ENCODE data around the gene USP11. TPM values are rescaled to one million over a fixed set of nuclear protein-coding genes. Genes with fewer than 3 reads are reported as not detected.
A peak's percentile ranks its signal among the peaks of the same experiment; 100 is the strongest.

USP11 gene
- total RNA-seq (10 to 100 TPM; 57.0 to 74.8 TPM), polyA plus RNA-seq (10 to 100 TPM; 22.9 to 23.4 TPM)
- long read RNA-seq, donor 1, partial matches to known transcripts, result 27 of 32 reads
- long read RNA-seq, donor 1, other reads (novel, unspliced or antisense), result 0 of 32 reads
- long read RNA-seq, donor 2, partial matches to known transcripts, result 8 of 12 reads
- long read RNA-seq, donor 2, other reads (novel, unspliced or antisense), result 0 of 12 reads
- long read RNA-seq, donor 3, transcript USP11-204 (21 exons, 3,515 nt), result major isoform, 9 of 29 reads
- long read RNA-seq, donor 3, partial matches to known transcripts, result 19 of 29 reads
- long read RNA-seq, donor 3, other reads (novel, unspliced or antisense), result 0 of 29 reads
- long read RNA-seq, donor 4, partial matches to known transcripts, result 5 of 6 reads
- long read RNA-seq, donor 4, other reads (novel, unspliced or antisense), result 0 of 6 reads
- long read RNA-seq, donor 5, transcript USP11-204 (21 exons, 3,515 nt), result major isoform, 11 of 31 reads
- long read RNA-seq, donor 5, partial matches to known transcripts, result 20 of 31 reads
- long read RNA-seq, donor 5, other reads (novel, unspliced or antisense), result 0 of 31 reads

DNA sequence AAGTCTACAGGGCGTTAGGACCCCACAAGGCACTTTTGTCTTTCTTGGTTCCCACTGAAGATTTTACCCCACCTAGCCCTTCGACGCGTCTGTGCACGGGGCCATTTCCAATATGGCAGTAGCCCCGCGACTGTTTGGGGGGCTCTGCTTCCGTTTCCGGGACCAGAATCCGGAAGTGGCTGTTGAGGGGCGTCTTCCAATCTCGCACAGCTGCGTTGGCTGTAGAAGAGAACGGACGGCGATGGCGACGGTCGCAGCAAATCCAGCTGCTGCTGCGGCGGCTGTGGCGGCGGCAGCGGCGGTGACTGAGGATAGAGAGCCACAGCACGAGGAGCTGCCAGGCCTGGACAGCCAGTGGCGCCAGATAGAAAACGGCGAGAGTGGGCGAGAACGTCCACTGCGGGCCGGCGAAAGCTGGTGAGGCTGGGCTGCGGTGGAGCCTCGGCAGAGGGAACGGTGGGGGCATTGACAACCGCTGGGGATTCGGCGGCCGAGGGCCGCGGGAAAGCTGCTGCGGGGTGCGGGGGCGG is at the start of gene USP11:
USP11 (plus strand) TSS at position 207 of the 530 bp plus-strand sequence; CDS start at position 242, 35 bp downstream.
- Histone ChIP-seq H3K4me3 (peak within 1 kb of the TSS; percentile 59), H3K9ac (ENCODE audit: insufficient read depth in 1 of 2, low read length in 2 of 2) (peak within 1 kb of the TSS; percentile 95 to 99), H3K27ac (ENCODE audit: low read depth in 1 of 2, low read length in 1 of 2) (peak within 1 kb of the TSS; percentile 97 to 98), H3K36me3 (ENCODE audit: control insufficient read depth in 4 of 4, insufficient read depth in 4 of 4, low read length in 4 of 4) (peaks cover 3 to 9% (median 4%) of the 10 kb centered on the region in 4 donors), H3K9me3 (ENCODE audit: control insufficient read depth in 4 of 4, insufficient read depth in 3 of 4, low read length in 3 of 4) (peaks cover 0 to 1% (median 0%) of the 10 kb centered on the region in 4 donors), H3K27me3 (ENCODE audit: control insufficient read depth in 3 of 3, insufficient read depth in 3 of 3, low read length in 2 of 3) (peaks cover 0 to 26% (median 14%) of the 10 kb centered on the region in 3 donors), H3K4me1 (ENCODE audit: control insufficient read depth in 5 of 5, insufficient read depth in 5 of 5, low read length in 5 of 5) (peaks cover 0 to 4% (median 0%) of the 10 kb centered on the region in 5 donors)
- 0 to 16% methylated on average over 36 to 46 of the region's 46 CpGs for WGBS, 2 donors
- ATAC-seq (ENCODE audit: insufficient read depth, low FRiP score), result peak; percentile 23
- peak; percentile 83 to 86 (median 85) for DNase-seq
- TF ChIP-seq, protein P1, sequence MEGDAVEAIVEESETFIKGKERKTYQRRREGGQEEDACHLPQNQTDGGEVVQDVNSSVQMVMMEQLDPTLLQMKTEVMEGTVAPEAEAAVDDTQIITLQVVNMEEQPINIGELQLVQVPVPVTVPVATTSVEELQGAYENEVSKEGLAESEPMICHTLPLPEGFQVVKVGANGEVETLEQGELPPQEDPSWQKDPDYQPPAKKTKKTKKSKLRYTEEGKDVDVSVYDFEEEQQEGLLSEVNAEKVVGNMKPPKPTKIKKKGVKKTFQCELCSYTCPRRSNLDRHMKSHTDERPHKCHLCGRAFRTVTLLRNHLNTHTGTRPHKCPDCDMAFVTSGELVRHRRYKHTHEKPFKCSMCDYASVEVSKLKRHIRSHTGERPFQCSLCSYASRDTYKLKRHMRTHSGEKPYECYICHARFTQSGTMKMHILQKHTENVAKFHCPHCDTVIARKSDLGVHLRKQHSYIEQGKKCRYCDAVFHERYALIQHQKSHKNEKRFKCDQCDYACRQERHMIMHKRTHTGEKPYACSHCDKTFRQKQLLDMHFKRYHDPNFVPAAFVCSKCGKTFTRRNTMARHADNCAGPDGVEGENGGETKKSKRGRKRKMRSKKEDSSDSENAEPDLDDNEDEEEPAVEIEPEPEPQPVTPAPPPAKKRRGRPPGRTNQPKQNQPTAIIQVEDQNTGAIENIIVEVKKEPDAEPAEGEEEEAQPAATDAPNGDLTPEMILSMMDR (IDR thresholded peaks at IDR 0.05; ENCODE audit: control extremely low read depth, extremely low read depth), result no peak

GRCh38 chrX:47184486-47184885 is 48.3 kb upstream of the USP11 start:
- H3K4me1 ChIP-seq (ENCODE audit: control insufficient read depth in 5 of 5, insufficient read depth in 5 of 5, low read length in 5 of 5), result no peaks in the 10 kb centered on the region
- H3K9ac ChIP-seq (ENCODE audit: insufficient read depth in 1 of 2, low read length in 2 of 2), result no peak overlapping the region
- H3K9me3 ChIP-seq (ENCODE audit: control insufficient read depth in 4 of 4, insufficient read depth in 3 of 4, low read length in 3 of 4), result no peaks in the 10 kb centered on the region
- H3K27me3 ChIP-seq (ENCODE audit: control insufficient read depth in 3 of 3, insufficient read depth in 3 of 3, low read length in 2 of 3), result peaks cover 0 to 34% (median 11%) of the 10 kb centered on the region in 3 donors
- H3K4me3 ChIP-seq, result no peak overlapping the region
- H3K27ac ChIP-seq (ENCODE audit: low read depth in 1 of 2, low read length in 1 of 2), result no peak overlapping the region
- DNase-seq (no peak), ATAC-seq (ENCODE audit: insufficient read depth, low FRiP score) (no peak)
- TF ChIP-seq, protein P1 (IDR thresholded peaks at IDR 0.05; ENCODE audit: control extremely low read depth, extremely low read depth), result no peak
- H3K36me3 ChIP-seq (ENCODE audit: control insufficient read depth in 4 of 4, insufficient read depth in 4 of 4, low read length in 4 of 4), result peaks cover 0 to 32% (median 4%) of the 10 kb centered on the region in 4 donors
- WGBS, 2 donors, result 87 to 98% methylated on average over 4 of the region's 4 CpGs

DNA sequence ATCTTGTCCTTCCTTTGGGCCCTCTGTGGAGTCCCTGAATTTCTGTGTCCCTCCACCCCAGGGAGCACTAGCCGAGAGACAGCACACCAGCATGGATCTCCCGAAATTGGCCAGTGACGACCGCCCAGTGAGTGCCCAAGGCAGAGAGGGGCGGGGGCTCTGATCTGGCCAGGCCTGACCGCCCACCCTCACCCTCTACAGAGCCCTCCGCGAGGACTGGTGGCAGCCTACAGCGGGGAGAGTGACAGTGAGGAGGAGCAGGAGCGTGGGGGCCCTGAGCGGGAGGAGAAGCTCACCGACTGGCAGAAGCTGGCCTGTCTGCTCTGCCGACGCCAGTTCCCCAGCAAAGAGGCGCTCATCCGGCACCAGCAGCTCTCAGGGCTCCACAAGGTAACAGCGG is 47.6 kb upstream of the USP11 start:
- TF ChIP-seq, protein P1 (IDR thresholded peaks at IDR 0.05; ENCODE audit: control extremely low read depth, extremely low read depth), result no peak
- Histone ChIP-seq H3K27me3 (ENCODE audit: control insufficient read depth in 3 of 3, insufficient read depth in 3 of 3, low read length in 2 of 3) (peaks cover 0 to 34% (median 12%) of the 10 kb centered on the region in 3 donors), H3K9me3 (ENCODE audit: control insufficient read depth in 4 of 4, insufficient read depth in 3 of 4, low read length in 3 of 4) (no peaks in the 10 kb centered on the region), H3K36me3 (ENCODE audit: control insufficient read depth in 4 of 4, insufficient read depth in 4 of 4, low read length in 4 of 4) (peaks cover 0 to 28% (median 3%) of the 10 kb centered on the region in 4 donors), H3K9ac (ENCODE audit: insufficient read depth in 1 of 2, low read length in 2 of 2) (no peak overlapping the region), H3K4me3 (no peak overlapping the region), H3K27ac (ENCODE audit: low read depth in 1 of 2, low read length in 1 of 2) (no peak overlapping the region), H3K4me1 (ENCODE audit: control insufficient read depth in 5 of 5, insufficient read depth in 5 of 5, low read length in 5 of 5) (no peaks in the 10 kb centered on the region)
- ATAC-seq (ENCODE audit: insufficient read depth, low FRiP score), result no peak
- 84 to 96% methylated on average over 13 to 17 of the region's 17 CpGs for WGBS, 2 donors
- DNase-seq, result no peak
